HEK293 (cell line): Measurements from ENCODE around the gene MED4.

Experiments used
- FEZF1 ChIP-seq: fragments of 450-650 bp; formaldehyde crosslinking; IDR thresholded peaks from 2 replicates; pipeline ENCODE4 v1.5.1; 2016; ENCODE audit warnings: missing biosample characterization, missing genetic modification characterization
- KLF16 ChIP-seq: fragments of 450-650 bp; formaldehyde crosslinking; IDR thresholded peaks from 2 replicates; pipeline ENCODE4 v1.5.1; 2017; ENCODE audit warnings: missing biosample characterization, missing genetic modification characterization
- KLF7 ChIP-seq: fragments of 450-650 bp; formaldehyde crosslinking; IDR thresholded peaks from 2 replicates; pipeline ENCODE4 v1.5.1; 2016; ENCODE audit warnings: missing biosample characterization, missing genetic modification characterization, borderline replicate concordance
- PRDM10 ChIP-seq: fragments of 450-650 bp; formaldehyde crosslinking; IDR thresholded peaks from 2 replicates; pipeline ENCODE4 v1.5.1; 2016; ENCODE audit warnings: missing biosample characterization, missing genetic modification characterization
- RBAK ChIP-seq: fragments of 450-650 bp; formaldehyde crosslinking; IDR thresholded peaks from 2 replicates; pipeline ENCODE4 v1.5.1; 2016; ENCODE audit warnings: missing biosample characterization, missing genetic modification characterization
- SCRT2 ChIP-seq: fragments of 450-650 bp; formaldehyde crosslinking; IDR thresholded peaks from 2 replicates; pipeline ENCODE4 v1.5.1; 2016; ENCODE audit warnings: missing biosample characterization, missing genetic modification characterization
- ZBTB21 ChIP-seq: fragments of 450-650 bp; formaldehyde crosslinking; IDR thresholded peaks from 2 replicates; pipeline ENCODE4 v1.5.1; 2017; ENCODE audit warnings: missing biosample characterization, missing genetic modification characterization
- ZFP41 ChIP-seq: fragments of 450-650 bp; formaldehyde crosslinking; IDR thresholded peaks from 2 replicates; pipeline ENCODE4 v1.5.1; 2016; ENCODE audit warnings: missing biosample characterization, missing genetic modification characterization, borderline replicate concordance
- ZNF19 ChIP-seq: fragments of 450-650 bp; formaldehyde crosslinking; IDR thresholded peaks from 2 replicates; pipeline ENCODE4; 2016; ENCODE audit warnings: missing biosample characterization, missing genetic modification characterization, low read depth
- ZNF266 ChIP-seq: fragments of 450-650 bp; formaldehyde crosslinking; IDR thresholded peaks from 2 replicates; pipeline ENCODE4 v1.5.1; 2016; ENCODE audit warnings: missing biosample characterization, missing genetic modification characterization, low read depth
- ZNF274 ChIP-seq, 2 experiments: fragments of 200-500 bp in 1 of 2; fragments of 450-650 bp in 1 of 2; sonication (Bioruptor generic) in 1 of 2; formaldehyde crosslinking in 1 of 2; IDR thresholded peaks; 2 replicates each; pipeline versions ENCODE4 v1.5.1 to v1.6.1; 2014 to 2016; ENCODE audit warnings: borderline replicate concordance in 1 of 2, inconsistent platforms in 1 of 2, low read length in 1 of 2, missing biosample characterization in 1 of 2, missing genetic modification characterization in 1 of 2
- ZNF324 ChIP-seq: fragments of 450-650 bp; formaldehyde crosslinking; IDR thresholded peaks from 2 replicates; pipeline ENCODE4 v1.5.1; 2016; ENCODE audit warnings: missing biosample characterization, missing genetic modification characterization
- ZNF366 ChIP-seq: fragments of 450-650 bp; formaldehyde crosslinking; conservative IDR thresholded peaks from 2 replicates; pipeline ENCODE4 v1.5.1; 2016; ENCODE audit warnings: missing biosample characterization, missing genetic modification characterization
- ZNF37A ChIP-seq: fragments of 450-650 bp; IDR thresholded peaks from 2 replicates; pipeline ENCODE4 v1.5.1; 2018; ENCODE audit warnings: missing biosample characterization, missing genetic modification characterization
- ZNF391 ChIP-seq: fragments of 450-650 bp; formaldehyde crosslinking; IDR thresholded peaks from 2 replicates; pipeline ENCODE4 v1.5.1; 2016; ENCODE audit warnings: low read depth, missing biosample characterization, missing genetic modification characterization, borderline replicate concordance
- ZNF433 ChIP-seq: fragments of 450-650 bp; formaldehyde crosslinking; IDR thresholded peaks from 2 replicates; pipeline ENCODE4 v1.5.1; 2016; ENCODE audit warnings: missing biosample characterization, missing genetic modification characterization, low read depth
- ZNF473 ChIP-seq: fragments of 450-650 bp; formaldehyde crosslinking; IDR thresholded peaks from 2 replicates; pipeline ENCODE4 v1.5.1; 2017; ENCODE audit warnings: missing biosample characterization, missing genetic modification characterization
- ZNF624 ChIP-seq: fragments of 450-650 bp; formaldehyde crosslinking; IDR thresholded peaks from 2 replicates; pipeline ENCODE4 v1.5.1; 2017; ENCODE audit warnings: missing biosample characterization, missing genetic modification characterization
- ZNF677 ChIP-seq: fragments of 450-650 bp; IDR thresholded peaks from 2 replicates; pipeline ENCODE4 v1.5.0; 2018; ENCODE audit warnings: missing biosample characterization, mild to moderate bottlenecking, missing genetic modification characterization, moderate library complexity
- ZNF692 ChIP-seq: fragments of 450-650 bp; formaldehyde crosslinking; IDR thresholded peaks from 2 replicates; pipeline ENCODE4 v1.5.1; 2016; ENCODE audit warnings: missing biosample characterization, missing genetic modification characterization
- ZNF701 ChIP-seq: fragments of 450-650 bp; formaldehyde crosslinking; IDR thresholded peaks from 2 replicates; pipeline ENCODE4 v1.5.1; 2016; ENCODE audit warnings: missing biosample characterization, missing genetic modification characterization
- ZNF776 ChIP-seq: fragments of 450-650 bp; formaldehyde crosslinking; IDR thresholded peaks from 2 replicates; pipeline ENCODE4 v1.5.0; 2017; ENCODE audit warnings: missing biosample characterization, missing genetic modification characterization, borderline replicate concordance
- ZNF837 ChIP-seq: fragments of 450-650 bp; formaldehyde crosslinking; IDR thresholded peaks from 2 replicates; pipeline ENCODE4 v1.5.1; 2016; ENCODE audit warnings: missing biosample characterization, missing genetic modification characterization
- ZSCAN5A ChIP-seq: fragments of 450-650 bp; formaldehyde crosslinking; IDR thresholded peaks from 2 replicates; pipeline ENCODE4 v1.5.1; 2016; ENCODE audit warnings: missing biosample characterization, missing genetic modification characterization
- TF ChIP-seq, protein P1 (sequence below): fragments of 450-650 bp; formaldehyde crosslinking; optimal IDR thresholded peaks from 2 replicates; pipeline ENCODE3; 2016; ENCODE audit warnings: missing biosample characterization, mild to moderate bottlenecking, missing genetic modification characterization
- TF ChIP-seq, protein P2 (sequence below): fragments of 450-650 bp; formaldehyde crosslinking; conservative IDR thresholded peaks from 2 replicates; pipeline ENCODE4 v1.5.1; 2016; ENCODE audit warnings: low read depth, missing biosample characterization, missing genetic modification characterization

The MED4 gene

GRCh38 chr13:48094781-48095502 is at the start of gene MED4 (continued):
- TF ChIP-seq ZNF473 (tag by site-specific recombination) (no peak), FEZF1 (tag by site-specific recombination) (0 out of 2 replicates have a peak, but pooled peaks have one; percentile 11), ZNF433 (tag by site-specific recombination) (no peak), ZNF266 (no peak), KLF7 (tag by site-specific recombination) (no peak), ZNF677 (tag by site-specific recombination) (no peak), ZBTB21 (no peak), KLF16 (tag by site-specific recombination) (no peak), ZNF837 (tag by site-specific recombination) (no peak), ZNF324 (peak; percentile 72; the same call in 1 of the 2 replicates), ZNF274 (IDR thresholded peaks at IDR 0.05; ENCODE audit: low read length) (no peak), ZNF274 (tag by site-specific recombination; IDR thresholded peaks at IDR 0.05; ENCODE audit: borderline replicate concordance) (no peak), RBAK (tag by site-specific recombination) (no peak), ZFP41 (tag by site-specific recombination) (no peak), ZNF701 (tag by site-specific recombination) (no peak), ZSCAN5A (no peak; the same call in 1 of the 2 replicates), ZNF37A (tag by site-specific recombination) (no peak), SCRT2 (tag by site-specific recombination) (no peak; the same call in none of the 2 replicates), ZNF366 (tag by site-specific recombination) (0 out of 2 replicates have a peak, but pooled peaks have one; percentile 45), ZNF391 (tag by site-specific recombination) (no peak), ZNF692 (tag by site-specific recombination) (peak; percentile 52; the same call in 1 of the 2 replicates), ZNF624 (tag by site-specific recombination) (no peak), ZNF19 (tag by site-specific recombination) (no peak), PRDM10 (peak; percentile 12; the same call in 1 of the 2 replicates), ZNF776 (no peak)
- TF ChIP-seq, protein P1, sequence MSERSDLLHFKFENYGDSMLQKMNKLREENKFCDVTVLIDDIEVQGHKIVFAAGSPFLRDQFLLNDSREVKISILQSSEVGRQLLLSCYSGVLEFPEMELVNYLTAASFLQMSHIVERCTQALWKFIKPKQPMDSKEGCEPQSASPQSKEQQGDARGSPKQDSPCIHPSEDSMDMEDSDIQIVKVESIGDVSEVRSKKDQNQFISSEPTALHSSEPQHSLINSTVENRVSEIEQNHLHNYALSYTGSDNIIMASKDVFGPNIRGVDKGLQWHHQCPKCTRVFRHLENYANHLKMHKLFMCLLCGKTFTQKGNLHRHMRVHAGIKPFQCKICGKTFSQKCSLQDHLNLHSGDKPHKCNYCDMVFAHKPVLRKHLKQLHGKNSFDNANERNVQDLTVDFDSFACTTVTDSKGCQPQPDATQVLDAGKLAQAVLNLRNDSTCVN (tag by site-specific recombination) = peak; percentile 90
- TF ChIP-seq, protein P2, sequence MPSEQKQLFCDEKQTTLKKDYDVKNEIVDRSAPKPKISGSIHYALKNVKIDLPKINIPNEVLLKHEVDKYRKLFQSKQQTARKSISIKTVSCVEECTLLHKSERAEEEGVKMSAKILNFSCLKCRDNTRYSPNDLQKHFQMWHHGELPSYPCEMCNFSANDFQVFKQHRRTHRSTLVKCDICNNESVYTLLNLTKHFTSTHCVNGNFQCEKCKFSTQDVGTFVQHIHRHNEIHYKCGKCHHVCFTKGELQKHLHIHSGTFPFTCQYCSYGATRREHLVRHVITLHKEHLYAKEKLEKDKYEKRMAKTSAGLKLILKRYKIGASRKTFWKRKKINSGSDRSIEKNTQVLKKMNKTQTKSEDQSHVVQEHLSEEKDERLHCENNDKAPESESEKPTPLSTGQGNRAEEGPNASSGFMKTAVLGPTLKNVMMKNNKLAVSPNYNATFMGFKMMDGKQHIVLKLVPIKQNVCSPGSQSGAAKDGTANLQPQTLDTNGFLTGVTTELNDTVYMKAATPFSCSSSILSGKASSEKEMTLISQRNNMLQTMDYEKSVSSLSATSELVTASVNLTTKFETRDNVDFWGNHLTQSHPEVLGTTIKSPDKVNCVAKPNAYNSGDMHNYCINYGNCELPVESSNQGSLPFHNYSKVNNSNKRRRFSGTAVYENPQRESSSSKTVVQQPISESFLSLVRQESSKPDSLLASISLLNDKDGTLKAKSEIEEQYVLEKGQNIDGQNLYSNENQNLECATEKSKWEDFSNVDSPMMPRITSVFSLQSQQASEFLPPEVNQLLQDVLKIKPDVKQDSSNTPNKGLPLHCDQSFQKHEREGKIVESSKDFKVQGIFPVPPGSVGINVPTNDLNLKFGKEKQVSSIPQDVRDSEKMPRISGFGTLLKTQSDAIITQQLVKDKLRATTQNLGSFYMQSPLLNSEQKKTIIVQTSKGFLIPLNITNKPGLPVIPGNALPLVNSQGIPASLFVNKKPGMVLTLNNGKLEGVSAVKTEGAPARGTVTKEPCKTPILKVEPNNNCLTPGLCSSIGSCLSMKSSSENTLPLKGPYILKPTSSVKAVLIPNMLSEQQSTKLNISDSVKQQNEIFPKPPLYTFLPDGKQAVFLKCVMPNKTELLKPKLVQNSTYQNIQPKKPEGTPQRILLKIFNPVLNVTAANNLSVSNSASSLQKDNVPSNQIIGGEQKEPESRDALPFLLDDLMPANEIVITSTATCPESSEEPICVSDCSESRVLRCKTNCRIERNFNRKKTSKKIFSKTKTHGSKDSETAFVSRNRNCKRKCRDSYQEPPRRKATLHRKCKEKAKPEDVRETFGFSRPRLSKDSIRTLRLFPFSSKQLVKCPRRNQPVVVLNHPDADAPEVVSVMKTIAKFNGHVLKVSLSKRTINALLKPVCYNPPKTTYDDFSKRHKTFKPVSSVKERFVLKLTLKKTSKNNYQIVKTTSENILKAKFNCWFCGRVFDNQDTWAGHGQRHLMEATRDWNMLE (tag by site-specific recombination) = peak; percentile 71
